Measurements from ENCODE around the gene CRELD2.

Gene CRELD2

DNA sequence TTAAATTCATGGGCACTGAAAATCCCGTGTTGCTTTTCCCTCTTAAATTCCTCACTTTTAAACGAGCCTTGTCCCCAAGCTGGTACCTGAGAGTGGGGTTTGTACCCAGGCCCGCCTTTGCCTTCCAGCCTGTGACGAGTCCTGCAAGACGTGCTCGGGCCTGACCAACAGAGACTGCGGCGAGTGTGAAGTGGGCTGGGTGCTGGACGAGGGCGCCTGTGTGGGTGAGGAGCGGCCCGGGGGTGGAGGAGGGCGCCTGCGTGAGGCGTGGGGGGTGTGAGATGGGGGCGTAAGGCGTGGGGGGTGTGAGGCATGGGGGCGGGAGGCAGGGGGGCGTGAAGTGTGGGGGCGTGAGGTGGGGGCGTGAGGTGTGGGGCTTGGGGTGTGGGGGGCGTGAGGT lies 4.0 kb downstream of the CRELD2 start:
- DNase-seq (ENCODE audit: low read depth in 2 of 2) = no peak
- TF ChIP-seq, protein P1, sequence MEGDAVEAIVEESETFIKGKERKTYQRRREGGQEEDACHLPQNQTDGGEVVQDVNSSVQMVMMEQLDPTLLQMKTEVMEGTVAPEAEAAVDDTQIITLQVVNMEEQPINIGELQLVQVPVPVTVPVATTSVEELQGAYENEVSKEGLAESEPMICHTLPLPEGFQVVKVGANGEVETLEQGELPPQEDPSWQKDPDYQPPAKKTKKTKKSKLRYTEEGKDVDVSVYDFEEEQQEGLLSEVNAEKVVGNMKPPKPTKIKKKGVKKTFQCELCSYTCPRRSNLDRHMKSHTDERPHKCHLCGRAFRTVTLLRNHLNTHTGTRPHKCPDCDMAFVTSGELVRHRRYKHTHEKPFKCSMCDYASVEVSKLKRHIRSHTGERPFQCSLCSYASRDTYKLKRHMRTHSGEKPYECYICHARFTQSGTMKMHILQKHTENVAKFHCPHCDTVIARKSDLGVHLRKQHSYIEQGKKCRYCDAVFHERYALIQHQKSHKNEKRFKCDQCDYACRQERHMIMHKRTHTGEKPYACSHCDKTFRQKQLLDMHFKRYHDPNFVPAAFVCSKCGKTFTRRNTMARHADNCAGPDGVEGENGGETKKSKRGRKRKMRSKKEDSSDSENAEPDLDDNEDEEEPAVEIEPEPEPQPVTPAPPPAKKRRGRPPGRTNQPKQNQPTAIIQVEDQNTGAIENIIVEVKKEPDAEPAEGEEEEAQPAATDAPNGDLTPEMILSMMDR (IDR thresholded peaks at IDR 0.05; ENCODE audit: low read depth, low read length) = no peak
- no peak overlapping the region for H3K4me3 ChIP-seq (replicated peaks in 1 of 2; ENCODE audit: low read depth in 2 of 2, low read length in 2 of 2)

DNA sequence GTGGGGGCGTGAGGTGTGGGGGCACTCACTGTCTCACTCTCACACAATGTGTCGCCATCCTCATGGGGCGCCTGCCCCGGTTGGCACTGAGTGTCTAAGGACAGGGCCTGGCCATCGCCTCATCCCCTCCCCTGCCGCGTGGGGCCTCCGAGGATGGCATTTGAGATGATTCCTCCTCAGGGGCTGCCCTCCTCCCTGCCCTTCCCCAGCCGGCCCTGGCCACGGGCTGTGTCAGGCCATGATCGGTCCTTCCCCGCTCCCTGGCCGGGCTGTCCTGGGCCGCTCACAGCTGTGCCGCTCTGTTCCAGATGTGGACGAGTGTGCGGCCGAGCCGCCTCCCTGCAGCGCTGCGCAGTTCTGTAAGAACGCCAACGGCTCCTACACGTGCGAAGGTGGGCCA lies 4.5 kb downstream of the CRELD2 start:
- TF ChIP-seq, protein P1 (IDR thresholded peaks at IDR 0.05; ENCODE audit: low read depth, low read length) = no peak
- DNase-seq (ENCODE audit: low read depth in 2 of 2) = no peak
- H3K4me3 ChIP-seq (replicated peaks in 1 of 2; ENCODE audit: low read depth in 2 of 2, low read length in 2 of 2) = no peak overlapping the region

DNA sequence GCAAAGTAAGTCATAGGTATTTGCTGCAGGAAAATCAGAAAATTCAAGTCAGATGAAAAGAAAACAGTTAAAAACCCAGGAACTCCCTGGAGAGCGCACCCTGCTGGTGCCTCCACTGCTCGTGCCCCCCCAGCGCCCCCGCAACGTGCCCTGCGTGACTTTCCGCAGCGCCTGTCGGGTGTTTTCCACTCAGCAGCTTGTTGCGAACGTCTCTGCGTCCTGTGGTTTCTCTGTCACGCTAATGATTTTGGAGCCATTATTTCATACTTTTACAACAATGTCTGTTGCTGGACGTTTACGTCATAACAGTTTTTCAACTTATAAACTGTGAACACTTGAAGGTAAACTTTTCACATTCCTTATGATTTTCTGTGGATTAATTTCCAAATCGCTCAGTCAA lies 5.0 kb downstream of the CRELD2 start:
- TF ChIP-seq, protein P1 (IDR thresholded peaks at IDR 0.05; ENCODE audit: low read depth, low read length) = peak; percentile 6
- H3K4me3 ChIP-seq (replicated peaks in 1 of 2; ENCODE audit: low read depth in 2 of 2, low read length in 2 of 2) = no peak overlapping the region
- DNase-seq (ENCODE audit: low read depth in 2 of 2) = no peak

DNA sequence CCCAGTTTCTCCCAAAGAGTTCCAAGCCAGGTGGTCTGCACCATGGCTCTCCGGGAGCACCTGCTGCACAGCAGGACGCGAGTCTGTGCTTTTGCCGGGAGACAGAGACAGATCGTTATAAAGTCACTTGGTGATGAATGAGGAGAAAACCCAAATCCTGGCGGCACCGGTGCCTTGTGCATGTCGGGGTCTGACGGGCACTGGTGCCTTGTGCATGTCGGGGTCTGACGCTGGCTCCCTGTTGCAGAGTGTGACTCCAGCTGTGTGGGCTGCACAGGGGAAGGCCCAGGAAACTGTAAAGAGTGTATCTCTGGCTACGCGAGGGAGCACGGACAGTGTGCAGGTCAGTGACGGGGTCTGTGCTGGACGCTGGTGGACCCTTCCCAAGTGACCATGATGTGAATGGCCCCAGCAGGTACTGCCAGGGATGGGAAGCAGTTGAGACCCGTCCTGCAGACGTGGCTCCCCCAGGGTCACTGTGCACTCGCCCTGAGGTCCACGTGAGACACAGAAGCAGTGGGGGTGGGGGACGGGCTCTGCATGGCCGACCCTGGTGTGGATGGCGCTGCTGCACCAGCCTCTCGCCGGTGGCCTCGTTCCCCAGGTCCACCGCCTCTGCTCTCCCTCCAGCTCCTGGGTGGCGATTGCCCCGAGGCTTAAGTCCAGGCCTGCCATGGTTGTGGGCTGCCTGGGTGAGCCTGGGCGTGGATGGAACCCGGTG lies 5.8 kb downstream of the CRELD2 start:
- TF ChIP-seq, protein P1 (IDR thresholded peaks at IDR 0.05; ENCODE audit: low read depth, low read length) = no peak
- no peak overlapping the region for H3K4me3 ChIP-seq (replicated peaks in 1 of 2; ENCODE audit: low read depth in 2 of 2, low read length in 2 of 2)
- DNase-seq (ENCODE audit: low read depth in 2 of 2) = no peak

DNA sequence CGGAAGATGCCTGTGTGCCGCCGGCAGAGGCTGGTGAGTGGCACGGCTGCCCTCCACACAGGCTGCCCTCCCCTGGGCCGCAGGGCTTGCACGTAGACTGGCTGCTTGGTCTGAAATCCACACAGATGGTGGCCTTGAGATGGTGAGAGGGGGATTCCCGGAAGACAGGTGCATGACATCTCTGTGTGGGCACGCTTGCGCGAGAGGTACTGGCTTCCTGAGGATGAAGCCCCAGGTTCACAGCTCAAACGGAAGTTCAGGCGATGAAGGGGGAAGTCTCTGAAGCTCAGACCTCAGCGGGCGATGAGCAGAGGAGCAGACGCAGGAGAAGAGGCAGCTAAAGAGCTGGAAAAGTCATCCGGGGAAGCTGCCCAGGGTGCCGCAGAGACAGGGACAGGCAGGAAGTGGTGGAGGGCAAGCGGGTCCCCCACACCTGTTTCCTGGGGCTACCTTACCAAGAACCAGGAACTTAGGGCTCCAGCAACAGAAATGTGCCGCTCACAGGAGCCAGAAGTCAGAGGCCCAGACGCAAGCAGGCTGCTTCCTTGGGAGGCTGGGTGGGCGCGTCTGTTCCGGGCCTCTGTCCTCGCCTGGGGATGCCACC lies 7.2 kb downstream of the CRELD2 start:
- DNase-seq (ENCODE audit: low read depth in 2 of 2) = no peak
- TF ChIP-seq, protein P1 (IDR thresholded peaks at IDR 0.05; ENCODE audit: low read depth, low read length) = no peak
- H3K4me3 ChIP-seq (replicated peaks in 1 of 2; ENCODE audit: low read depth in 2 of 2, low read length in 2 of 2) = no peak overlapping the region

DNA sequence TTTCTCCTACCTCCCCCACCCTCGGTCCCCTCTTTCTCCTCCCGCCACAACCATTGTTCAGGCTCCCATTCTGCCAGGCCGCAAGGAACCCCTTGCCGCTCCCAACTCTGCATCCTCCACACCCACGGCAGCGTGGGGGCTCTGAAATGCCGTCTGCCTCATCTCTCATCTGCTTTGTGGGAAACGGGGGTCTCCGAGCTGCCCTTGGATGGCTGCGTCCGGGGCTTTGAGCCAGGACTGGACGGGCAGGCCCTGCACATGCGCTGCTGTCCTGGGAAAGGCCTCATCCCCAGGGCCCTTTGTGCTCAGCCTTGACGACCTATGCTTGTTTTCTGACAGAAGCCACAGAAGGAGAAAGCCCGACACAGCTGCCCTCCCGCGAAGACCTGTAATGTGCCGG lies 8.5 kb downstream of the CRELD2 start:
- TF ChIP-seq, protein P1 (IDR thresholded peaks at IDR 0.05; ENCODE audit: low read depth, low read length) = no peak
- DNase-seq (ENCODE audit: low read depth in 2 of 2) = no peak
- H3K4me3 ChIP-seq (replicated peaks in 1 of 2; ENCODE audit: low read depth in 2 of 2, low read length in 2 of 2) = no peak overlapping the region
